ENCODE results near the gene CDHR3.

The CDHR3 gene

DNA sequence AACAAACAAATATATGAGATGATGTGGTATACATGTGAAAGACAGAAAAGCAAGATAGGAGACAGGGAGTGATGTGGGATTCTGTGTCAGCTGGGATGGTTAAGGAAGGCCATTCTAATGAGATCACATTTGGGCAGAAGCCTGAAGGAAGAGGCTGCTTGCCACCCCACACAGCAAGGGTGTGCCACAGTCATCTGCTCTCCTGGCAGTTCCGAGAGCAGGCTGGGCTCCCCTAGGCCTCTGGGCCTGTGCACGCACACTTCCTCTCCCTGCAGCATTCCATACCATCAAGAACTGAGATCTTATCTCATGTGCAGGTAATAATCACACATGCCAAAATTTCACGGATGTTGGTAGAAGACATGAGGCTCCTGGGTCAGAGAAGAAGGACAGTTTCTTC is 105.9 kb downstream of the CDHR3 start:
- no peak for DNase-seq (ENCODE audit: low read depth)
- no peak overlapping the region for H3K4me3 ChIP-seq (ENCODE audit: low read depth, low read length)
- TF ChIP-seq, protein P1, sequence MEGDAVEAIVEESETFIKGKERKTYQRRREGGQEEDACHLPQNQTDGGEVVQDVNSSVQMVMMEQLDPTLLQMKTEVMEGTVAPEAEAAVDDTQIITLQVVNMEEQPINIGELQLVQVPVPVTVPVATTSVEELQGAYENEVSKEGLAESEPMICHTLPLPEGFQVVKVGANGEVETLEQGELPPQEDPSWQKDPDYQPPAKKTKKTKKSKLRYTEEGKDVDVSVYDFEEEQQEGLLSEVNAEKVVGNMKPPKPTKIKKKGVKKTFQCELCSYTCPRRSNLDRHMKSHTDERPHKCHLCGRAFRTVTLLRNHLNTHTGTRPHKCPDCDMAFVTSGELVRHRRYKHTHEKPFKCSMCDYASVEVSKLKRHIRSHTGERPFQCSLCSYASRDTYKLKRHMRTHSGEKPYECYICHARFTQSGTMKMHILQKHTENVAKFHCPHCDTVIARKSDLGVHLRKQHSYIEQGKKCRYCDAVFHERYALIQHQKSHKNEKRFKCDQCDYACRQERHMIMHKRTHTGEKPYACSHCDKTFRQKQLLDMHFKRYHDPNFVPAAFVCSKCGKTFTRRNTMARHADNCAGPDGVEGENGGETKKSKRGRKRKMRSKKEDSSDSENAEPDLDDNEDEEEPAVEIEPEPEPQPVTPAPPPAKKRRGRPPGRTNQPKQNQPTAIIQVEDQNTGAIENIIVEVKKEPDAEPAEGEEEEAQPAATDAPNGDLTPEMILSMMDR (IDR thresholded peaks at IDR 0.05; ENCODE audit: low read depth, low read length, missing control alignments): no peak

DNA sequence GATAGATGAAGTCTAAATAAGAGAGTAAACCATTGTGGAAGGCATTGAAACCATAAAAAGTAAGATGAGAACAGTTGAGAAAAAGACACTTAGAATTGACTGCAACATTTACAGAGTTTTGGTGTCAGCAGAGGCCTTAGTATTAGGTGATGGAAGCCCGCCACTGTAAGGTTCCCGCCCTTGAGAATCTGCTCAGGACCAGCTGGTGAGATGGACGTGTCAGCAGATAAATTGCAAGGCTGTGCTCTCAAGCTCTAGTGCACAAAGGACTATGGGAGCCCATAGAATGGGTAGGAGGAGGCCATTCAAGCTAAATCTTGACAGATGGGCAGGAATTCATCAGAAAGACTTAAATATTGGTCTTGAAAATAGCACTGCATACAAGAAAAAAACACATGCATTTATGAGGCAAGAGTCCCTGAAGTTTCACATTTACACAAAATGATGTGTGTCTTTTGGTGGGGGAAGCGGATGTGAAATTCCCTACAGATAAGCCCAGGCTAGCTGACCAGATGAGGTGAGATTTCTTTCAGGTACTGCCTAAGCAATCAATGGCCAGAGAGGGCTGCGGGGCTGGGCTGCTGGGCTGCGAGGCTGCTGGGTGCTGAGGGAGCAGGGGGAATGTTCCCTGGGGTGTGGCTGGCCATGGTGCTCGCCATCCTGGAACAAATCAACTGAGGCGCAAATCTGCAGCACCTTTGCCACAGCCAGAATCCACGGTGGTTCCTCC is 106.6 kb downstream of the CDHR3 start:
- TF ChIP-seq, protein P1 (IDR thresholded peaks at IDR 0.05; ENCODE audit: low read depth, low read length, missing control alignments): no peak
- DNase-seq (ENCODE audit: low read depth): no peak
- H3K4me3 ChIP-seq (ENCODE audit: low read depth, low read length): no peak overlapping the region

DNA sequence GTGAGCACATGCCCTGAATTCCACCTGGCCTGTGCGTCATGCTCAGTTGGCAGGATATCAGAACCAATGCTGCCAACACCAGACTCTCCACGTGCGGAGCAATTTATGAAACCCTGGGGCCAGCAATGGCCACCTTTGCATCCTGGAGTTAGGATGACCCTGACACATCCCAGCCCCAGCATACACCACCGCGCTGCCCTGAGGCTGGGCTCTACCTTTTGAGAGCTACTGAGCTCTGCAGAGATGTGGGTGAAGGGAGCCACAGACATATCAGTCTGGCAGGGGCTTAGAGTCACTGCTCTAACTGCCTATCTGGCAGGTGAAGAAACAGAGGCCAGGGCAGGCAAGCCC is 107.1 kb downstream of the CDHR3 start:
- TF ChIP-seq, protein P1 (IDR thresholded peaks at IDR 0.05; ENCODE audit: low read depth, low read length, missing control alignments): no peak
- no peak for DNase-seq (ENCODE audit: low read depth)
- H3K4me3 ChIP-seq (ENCODE audit: low read depth, low read length): no peak overlapping the region

DNA sequence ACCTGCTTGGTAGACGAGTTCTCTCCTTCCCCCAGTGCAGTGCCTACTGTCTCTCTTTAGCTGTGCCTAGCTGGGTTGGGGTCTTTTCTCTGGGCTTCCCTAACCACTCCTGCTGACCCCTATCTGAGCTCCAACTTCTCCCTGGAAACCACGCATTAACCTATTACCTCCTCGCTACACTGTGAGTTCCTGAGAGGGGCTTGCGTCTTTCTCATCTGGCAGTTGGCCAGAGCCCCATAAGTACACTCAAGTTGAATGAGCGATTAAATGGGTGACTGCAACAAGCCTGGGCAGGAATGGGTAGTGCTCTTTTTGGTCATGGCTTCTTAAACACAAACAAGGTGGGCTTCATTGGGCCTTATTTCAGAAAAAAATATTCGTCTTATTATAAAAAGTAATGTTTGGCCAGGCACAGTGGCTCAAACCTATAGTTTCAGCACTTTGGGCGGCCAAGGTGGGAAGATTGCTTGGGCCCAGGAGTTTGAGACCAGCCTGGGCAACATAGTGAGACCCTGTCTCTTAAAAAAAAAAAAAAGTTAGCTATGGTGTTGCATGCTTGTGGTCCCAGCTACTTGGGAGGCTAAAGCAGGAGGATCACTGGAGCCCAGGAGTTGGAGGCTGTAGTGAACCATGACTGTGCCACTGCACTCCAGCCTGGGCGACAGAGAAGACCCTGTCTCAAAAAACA is 107.6 kb downstream of the CDHR3 start:
- TF ChIP-seq, protein P1 (IDR thresholded peaks at IDR 0.05; ENCODE audit: low read depth, low read length, missing control alignments): no peak
- H3K4me3 ChIP-seq (ENCODE audit: low read depth, low read length): peak overlapping the region; percentile 52
- DNase-seq (ENCODE audit: low read depth): no peak

DNA sequence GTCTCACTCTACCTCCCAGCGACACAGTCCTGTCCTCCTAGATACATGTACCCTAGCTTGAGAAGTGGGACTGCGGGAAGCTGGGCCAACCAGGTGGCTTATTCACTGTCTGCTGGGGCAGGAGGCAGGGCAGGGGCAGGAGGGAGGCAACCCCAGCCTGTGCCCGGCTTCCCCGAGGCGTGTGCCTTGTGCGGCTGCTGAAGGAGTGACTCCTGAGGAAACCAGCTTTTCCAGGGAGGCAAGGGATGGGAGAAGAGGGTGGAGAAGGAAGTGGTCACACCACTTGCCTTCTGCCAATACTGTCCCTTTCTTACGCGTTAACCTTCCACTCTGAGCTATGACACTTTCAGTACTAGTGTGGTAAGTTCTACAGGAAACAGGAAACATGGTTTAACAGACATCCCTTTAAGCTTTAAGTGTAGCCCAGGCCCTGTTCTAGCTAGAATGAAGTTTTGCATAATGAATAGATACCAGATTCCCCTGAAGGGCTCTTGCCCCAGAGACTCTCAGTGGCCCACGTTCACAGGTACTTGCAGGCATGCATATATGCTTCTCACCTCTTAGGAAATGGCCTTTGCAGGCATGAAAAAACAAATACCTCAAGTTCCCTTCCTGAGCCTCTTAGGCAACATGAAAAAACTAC is 108.4 kb downstream of the CDHR3 start:
- H3K4me3 ChIP-seq (ENCODE audit: low read depth, low read length): peak overlapping the region; percentile 52
- TF ChIP-seq, protein P1 (IDR thresholded peaks at IDR 0.05; ENCODE audit: low read depth, low read length, missing control alignments): no peak
- peak; percentile 95 for DNase-seq (ENCODE audit: low read depth)

DNA sequence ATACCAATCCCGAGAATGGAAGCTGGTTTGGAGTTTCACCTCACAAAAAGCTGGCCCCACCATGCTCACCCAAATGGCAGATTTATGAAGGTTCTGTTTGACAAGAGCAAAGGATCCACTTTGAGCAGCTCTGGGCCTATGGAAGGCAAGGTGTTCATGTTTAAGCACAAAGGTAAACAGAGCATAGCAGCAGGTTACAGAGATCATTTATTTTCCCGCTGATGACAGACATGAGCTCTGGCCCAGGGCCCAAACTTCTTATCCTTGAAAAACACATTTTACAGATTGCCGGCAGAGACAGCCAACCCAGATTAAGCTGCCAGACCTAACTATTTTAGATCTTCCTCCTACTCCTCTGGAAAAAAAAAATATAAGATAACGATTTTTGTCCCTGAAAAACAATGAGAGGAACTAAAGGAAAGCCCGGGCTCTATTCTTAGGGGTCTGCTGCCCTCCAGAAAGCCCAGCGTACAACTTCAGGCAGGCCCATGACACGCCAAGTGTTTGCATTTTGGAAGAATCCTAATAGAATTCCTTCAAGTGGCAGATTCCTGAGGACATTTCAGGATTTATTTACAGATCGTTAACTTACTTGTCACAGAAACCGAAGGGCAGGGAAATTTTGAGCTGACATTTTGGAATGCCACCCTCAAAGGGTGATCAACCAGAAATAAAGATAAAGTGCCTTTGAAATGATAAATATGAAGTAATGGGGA is 109.1 kb downstream of the CDHR3 start:
- DNase-seq (ENCODE audit: low read depth): no peak
- TF ChIP-seq, protein P1 (IDR thresholded peaks at IDR 0.05; ENCODE audit: low read depth, low read length, missing control alignments): no peak
- H3K4me3 ChIP-seq (ENCODE audit: low read depth, low read length): no peak overlapping the region
